Peyer's patch (tissue), 4 donors: Measurements from ENCODE around the gene PKIG. TPM values are rescaled to one million over a fixed set of nuclear protein-coding genes. Genes with fewer than 3 reads are reported as not detected.
A peak's percentile ranks its signal among the peaks of the same experiment; 100 is the strongest.

Experiments used
- DNase-seq, 3 donors: peaks; one replicate each; pipeline ENCODE4 v3.0.0-alpha.2; 2017 to 2019
- H3K27ac ChIP-seq, 4 donors: fragments of 200-600 bp; sonication (generic); one replicate each; pipeline ENCODE4 v1.5.1; 2016 to 2019
- H3K27me3 ChIP-seq, 2 donors: fragments of 200-600 bp; sonication (generic); one replicate each; pipeline ENCODE4 v1.5.1; 2019
- H3K36me3 ChIP-seq, 3 donors: fragments of 200-600 bp; sonication (generic); one replicate each; pipeline ENCODE4 v1.5.1; 2016 to 2019
- H3K4me1 ChIP-seq, 4 donors: fragments of 200-600 bp; sonication (generic); one replicate each; pipeline ENCODE4 v1.5.1; 2016 to 2019
- H3K4me3 ChIP-seq, 4 donors: fragments of 200-600 bp; sonication (generic); 1 replicate in 3 of 4; 2 replicates in 1 of 4; pipeline ENCODE4 v1.5.1; 2016 to 2019; ENCODE audit warnings: mild to moderate bottlenecking in 1 of 4
- H3K9me3 ChIP-seq, 4 donors: fragments of 200-600 bp; sonication (generic); one replicate each; pipeline ENCODE4 v1.5.1; 2016 to 2019; ENCODE audit warnings: mild to moderate bottlenecking in 1 of 4
- CTCF ChIP-seq, 6 experiments: fragments of 450-650 bp in 4 of 6; fragments of 200-600 bp in 2 of 6; sonication (generic) in 1 of 6; IDR thresholded peaks; one replicate each; pipeline ENCODE4 v1.5.1; 2017 to 2019; ENCODE audit warnings: antibody characterized with exemption in 6 of 6, mild to moderate bottlenecking in 3 of 6, moderate library complexity in 1 of 6
- POLR2A ChIP-seq, 2 donors: fragments of 450-650 bp; IDR thresholded peaks; one replicate each; pipeline ENCODE4 v1.5.1; 2017; ENCODE audit warnings: antibody characterized with exemption in 2 of 2, mild to moderate bottlenecking in 2 of 2, moderate library complexity in 2 of 2
- total RNA-seq, 4 donors: library from RNA; depleted of rRNA; stranded (reverse); fragments of >200 nt; gene quantifications; one replicate each; pipeline ENCODE4 v1.1.0, GENCODE V29; 2016

Gene PKIG
- total RNA-seq, 4 donors from 2014 or later: 27.9 to 60.2 (median 28.3) TPM

DNA sequence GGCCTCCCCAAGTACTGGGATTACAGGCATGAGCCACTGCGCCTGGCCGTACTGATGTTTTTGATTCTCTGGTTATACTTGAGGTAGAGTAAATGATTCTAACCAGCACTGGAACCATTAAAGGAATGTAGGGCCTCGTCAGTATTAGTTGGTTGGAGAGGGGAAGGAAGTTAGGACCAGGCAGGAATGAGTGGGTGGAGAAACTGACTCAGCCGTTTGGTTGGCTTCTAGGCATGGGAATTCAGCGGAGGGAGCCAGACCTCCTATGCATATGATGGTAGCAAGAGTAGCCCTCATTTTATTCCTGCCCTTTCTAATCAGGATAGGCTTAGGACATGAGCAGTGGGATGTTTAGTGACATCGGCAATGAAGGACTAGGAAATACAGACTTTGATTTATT is 41.5 kb upstream of the PKIG start:
- Histone ChIP-seq H3K4me1 (peaks cover 0 to 11% (median 0%) of the 10 kb centered on the region in 4 donors), H3K27me3 (no peaks in the 10 kb centered on the region), H3K36me3 (no peaks in the 10 kb centered on the region), H3K9me3 (no peaks in the 10 kb centered on the region), H3K4me3 (no peak overlapping the region), H3K27ac (no peak overlapping the region)
- no peak for DNase-seq
- no peak for TF ChIP-seq POLR2A (IDR thresholded peaks at IDR 0.05)
- TF ChIP-seq CTCF (IDR thresholded peaks at IDR 0.05): no peak

- TF ChIP-seq CTCF (IDR thresholded peaks at IDR 0.05) (no peak), POLR2A (IDR thresholded peaks at IDR 0.05) (no peak)
- no peaks in the 10 kb centered on the region for H3K9me3 ChIP-seq
- DNase-seq: no peak
- H3K4me3 ChIP-seq: no peak overlapping the region
- peaks cover 0 to 3% (median 0%) of the 10 kb centered on the region in 4 donors for H3K4me1 ChIP-seq
- H3K27me3 ChIP-seq: no peaks in the 10 kb centered on the region
- peak overlapping the region in 1 of 4 donors; percentile 43 for H3K27ac ChIP-seq
- no peaks in the 10 kb centered on the region for H3K36me3 ChIP-seq
Measured at GRCh38 chr20:44541992-44542391, 40.4 kb upstream of the PKIG start.

DNA sequence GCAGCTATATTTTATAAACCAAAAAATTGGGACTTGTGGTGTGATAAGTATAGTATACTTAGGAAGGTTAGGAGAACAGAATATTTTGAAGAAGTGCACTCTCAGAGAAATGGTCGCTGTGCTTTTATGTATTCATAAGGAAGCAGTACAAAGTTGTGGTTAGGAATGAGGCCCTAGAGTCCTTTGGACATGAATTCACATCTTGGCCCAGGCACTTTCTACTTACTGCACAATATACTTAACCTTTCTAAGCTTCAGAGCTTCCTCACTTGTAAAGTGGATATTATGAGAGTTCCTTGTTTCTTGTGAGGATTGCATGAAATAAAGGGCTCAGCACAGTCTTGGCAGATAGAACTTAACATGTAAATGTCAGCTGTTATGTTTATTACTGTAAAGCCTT is 39.5 kb upstream of the PKIG start:
- TF ChIP-seq CTCF (IDR thresholded peaks at IDR 0.05) (no peak), POLR2A (IDR thresholded peaks at IDR 0.05) (no peak)
- Histone ChIP-seq H3K4me3 (no peak overlapping the region), H3K36me3 (no peaks in the 10 kb centered on the region), H3K27ac (no peak overlapping the region), H3K9me3 (no peaks in the 10 kb centered on the region), H3K27me3 (no peaks in the 10 kb centered on the region), H3K4me1 (peaks cover 0 to 3% (median 0%) of the 10 kb centered on the region in 4 donors)
- DNase-seq: no peak

- H3K4me3 ChIP-seq: no peak overlapping the region
- peaks cover 0 to 3% (median 0%) of the 10 kb centered on the region in 4 donors for H3K4me1 ChIP-seq
- DNase-seq: no peak
- no peak overlapping the region for H3K27ac ChIP-seq
- no peaks in the 10 kb centered on the region for H3K36me3 ChIP-seq
- no peak for TF ChIP-seq POLR2A (IDR thresholded peaks at IDR 0.05)
- no peak for TF ChIP-seq CTCF (IDR thresholded peaks at IDR 0.05)
- H3K9me3 ChIP-seq: no peaks in the 10 kb centered on the region
- no peaks in the 10 kb centered on the region for H3K27me3 ChIP-seq
Measured at GRCh38 chr20:44543358-44543757, 39.0 kb upstream of the PKIG start.

GRCh38 chr20:44544263-44544662 is 38.1 kb upstream of the PKIG start:
- no peak for TF ChIP-seq CTCF (IDR thresholded peaks at IDR 0.05)
- no peak for TF ChIP-seq POLR2A (IDR thresholded peaks at IDR 0.05)
- no peak overlapping the region for H3K4me3 ChIP-seq
- no peak overlapping the region for H3K27ac ChIP-seq
- no peaks in the 10 kb centered on the region for H3K36me3 ChIP-seq
- H3K9me3 ChIP-seq: no peaks in the 10 kb centered on the region
- peaks cover 0 to 3% (median 0%) of the 10 kb centered on the region in 4 donors for H3K4me1 ChIP-seq
- no peak for DNase-seq
- no peaks in the 10 kb centered on the region for H3K27me3 ChIP-seq

DNA sequence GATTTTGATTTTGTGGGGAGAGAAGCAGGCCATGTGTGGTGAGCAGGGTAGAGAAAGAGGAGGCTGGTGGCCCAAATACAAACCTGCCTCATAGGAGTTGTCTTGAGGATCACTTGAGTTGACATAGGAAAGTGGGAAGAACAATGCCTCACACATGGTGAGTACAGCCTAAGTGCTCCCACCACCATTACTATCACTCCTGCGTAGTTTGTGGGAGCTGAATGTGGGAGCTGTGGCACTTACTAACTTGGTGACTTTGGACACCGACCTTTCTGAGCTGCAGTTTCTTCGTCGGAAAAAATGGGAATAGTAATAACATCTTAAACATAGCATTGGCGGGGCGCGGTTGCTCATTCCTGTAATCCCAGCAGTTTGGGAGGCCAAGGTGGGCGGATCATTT is 35.0 kb upstream of the PKIG start:
- no peak for TF ChIP-seq POLR2A (IDR thresholded peaks at IDR 0.05)
- TF ChIP-seq CTCF (IDR thresholded peaks at IDR 0.05): no peak
- H3K4me1 ChIP-seq: no peaks in the 10 kb centered on the region
- DNase-seq: no peak
- no peak overlapping the region for H3K4me3 ChIP-seq
- H3K27me3 ChIP-seq: no peaks in the 10 kb centered on the region
- peak overlapping the region in 1 of 4 donors; percentile 57 for H3K27ac ChIP-seq
- H3K9me3 ChIP-seq: no peaks in the 10 kb centered on the region
- H3K36me3 ChIP-seq: no peaks in the 10 kb centered on the region
